ENCODE results near the gene ATRNL1. TPM values are rescaled to one million over a fixed set of nuclear protein-coding genes. Genes with fewer than 3 reads are reported as not detected.

The ATRNL1 gene
- total and polyA plus RNA-seq, 2 of the 8 experiments (the other 6 are each of a cell fraction or from before 2014, with no cell fraction given) = 5.1 to 17.6 TPM

DNA sequence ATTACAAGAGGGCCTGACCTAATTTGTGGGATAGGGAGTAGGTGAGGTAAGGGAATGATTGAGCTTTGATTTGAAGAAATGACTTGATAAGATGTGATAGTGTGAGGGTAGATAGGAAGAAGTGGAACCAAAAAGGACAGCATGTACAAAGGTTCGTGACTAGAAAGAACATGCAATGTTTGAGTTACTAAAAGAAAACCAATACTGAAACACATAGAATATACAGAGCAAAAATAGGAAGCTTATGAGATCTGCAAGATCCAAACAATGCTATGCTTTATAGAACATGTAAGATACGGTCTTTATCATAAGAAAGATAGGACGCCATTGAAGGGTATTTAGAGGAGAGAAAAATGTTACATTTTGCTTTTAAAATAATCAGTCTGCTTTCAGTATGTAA lies 343.8 kb downstream of the ATRNL1 start:
- H3K79me1 ChIP-seq (ENCODE audit: low read depth, low read length) = no peaks in the 10 kb centered on the region
- no peak overlapping the region for H2BK120ac ChIP-seq (replicated peaks; ENCODE audit: low read depth, low read length)
- FAIRE-seq = no peak
- no peak overlapping the region for H2AK5ac ChIP-seq (ENCODE audit: low read depth, low read length)
- H3K27me3 ChIP-seq (replicated peaks in 1 of 4; ENCODE audit: control insufficient read depth in 3 of 4, extremely low read depth in 1 of 4, insufficient read depth in 3 of 4, low read length in 3 of 4) = no peaks in the 10 kb centered on the region
- H2BK12ac ChIP-seq (ENCODE audit: low read depth, low read length) = no peak overlapping the region
- H4K8ac ChIP-seq (ENCODE audit: extremely low read depth, insufficient read depth, low read length) = no peak overlapping the region
- H3K14ac ChIP-seq (ENCODE audit: insufficient read length) = no peak overlapping the region
- H2BK15ac ChIP-seq (ENCODE audit: low read length) = no peak overlapping the region
- H4K91ac ChIP-seq (replicated peaks; ENCODE audit: insufficient read length, low read length) = no peak overlapping the region
- H3K23me2 ChIP-seq (ENCODE audit: low read depth, low read length) = no peaks in the 10 kb centered on the region
- no peaks in the 10 kb centered on the region for H3K79me2 ChIP-seq (ENCODE audit: control insufficient read depth in 1 of 2, insufficient read depth in 2 of 2, low read length in 2 of 2)
- H3K9me3 ChIP-seq (ENCODE audit: insufficient read depth in 2 of 2, low read depth in 1 of 2, low read length in 1 of 2) = no peaks in the 10 kb centered on the region
- H3K36me3 ChIP-seq (ENCODE audit: control insufficient read depth in 2 of 4, insufficient read depth in 4 of 4, low read length in 3 of 4) = no peaks in the 10 kb centered on the region
- ChIA-PET POLR2A (ENCODE audit: partially characterized antibody) (no interaction called here), CTCF (ENCODE audit: partially characterized antibody) (no interaction called here)
- no peak overlapping the region for H2AFZ ChIP-seq (ENCODE audit: low read length)
- H3K9ac ChIP-seq (replicated peaks in 1 of 4; ENCODE audit: extremely low read depth in 1 of 4, low read depth in 3 of 4, low read length in 3 of 4) = no peak overlapping the region
- no peak overlapping the region for H3K4ac ChIP-seq (replicated peaks; ENCODE audit: insufficient read length, low read depth, low read length)
- H3K4me3 ChIP-seq (ENCODE audit: extremely low read depth in 1 of 4, insufficient read depth in 2 of 4, low read depth in 3 of 4, low read length in 4 of 4) = no peak overlapping the region
- H3K18ac ChIP-seq (ENCODE audit: extremely low read depth, low read length) = no peak overlapping the region
- no peak overlapping the region for H3K56ac ChIP-seq (replicated peaks; ENCODE audit: insufficient read length, low read depth, low read length)
- no peak overlapping the region for H4K5ac ChIP-seq (ENCODE audit: insufficient read length, low read depth, low read length)
- no peak overlapping the region for H2BK20ac ChIP-seq (ENCODE audit: low read length)
- no peak overlapping the region for H3K4me2 ChIP-seq (ENCODE audit: insufficient read depth in 1 of 2, low read depth in 2 of 2, low read length in 2 of 2)
- H4K20me1 ChIP-seq (replicated peaks in 1 of 2; ENCODE audit: control insufficient read depth in 1 of 2, insufficient read depth in 2 of 2, low read length in 2 of 2) = no peaks in the 10 kb centered on the region
- H3K27ac ChIP-seq (ENCODE audit: low read depth, low read length) = no peak overlapping the region
- DNase-seq (ENCODE audit: low read depth in 1 of 2, low spot score in 2 of 2) = no peak
- WGBS, 2 experiments (ENCODE audit: extremely low coverage in 1 of 2, insufficient coverage in 1 of 2, insufficient read length in 1 of 2, insufficient replicate concordance in 2 of 2, low coverage in 1 of 2, low lambda C conversion rate in 2 of 2, missing lambda C conversion rate in 1 of 2) = 84% methylated on average over 3 of the region's 3 CpGs; no CpG with 5 or more reads in 1 of the 2 experiments
- no peak overlapping the region for H3K23ac ChIP-seq (ENCODE audit: insufficient read length)
- H3K4me1 ChIP-seq (replicated peaks in 1 of 4; ENCODE audit: control insufficient read depth in 3 of 4, insufficient read depth in 4 of 4, low read length in 3 of 4) = no peaks in the 10 kb centered on the region
- no peak overlapping the region for H2BK5ac ChIP-seq (ENCODE audit: low read depth, low read length)
- no peak for TF ChIP-seq CHD7 (IDR thresholded peaks at IDR 0.05; ENCODE audit: insufficient replicate concordance, low read length)

All from H1 (cell line).